Muscle of leg (tissue), 16 donors: Measurements from ENCODE around the gene CHEK2. TPM values are rescaled to one million over a fixed set of nuclear protein-coding genes. Genes with fewer than 3 reads are reported as not detected.

Source experiments
- DNase-seq: peaks from one replicate; pipeline ENCODE4 v3.0.0; 2013
- H3K27ac ChIP-seq: one replicate; pipeline ENCODE4 v1.5.1; 2013; ENCODE audit warnings: mild to moderate bottlenecking, low read length, control low read depth
- H3K27me3 ChIP-seq: one replicate; pipeline ENCODE4 v1.6.1; 2013; ENCODE audit warnings: low read length; ENCODE audit not compliant: control insufficient read depth, insufficient read depth
- H3K36me3 ChIP-seq: one replicate; pipeline ENCODE4 v1.6.1; 2013; ENCODE audit warnings: low read length; ENCODE audit not compliant: control insufficient read depth, insufficient read depth
- H3K4me1 ChIP-seq: one replicate; pipeline ENCODE4 v1.6.1; 2013; ENCODE audit warnings: low read length; ENCODE audit not compliant: control insufficient read depth, insufficient read depth
- H3K4me3 ChIP-seq: one replicate; pipeline ENCODE4 v1.5.1; 2013; ENCODE audit warnings: low read length, control low read depth
- H3K9me3 ChIP-seq: replicated peaks from 2 replicates; pipeline ENCODE4 v1.6.1; 2013; ENCODE audit warnings: low read depth, low read length; ENCODE audit not compliant: control insufficient read depth
- WGBS: methylation state at CpG from one replicate; pipeline ENCODE4 v1.1.5; 2013; ENCODE audit warnings: missing lambda C conversion rate; ENCODE audit not compliant: insufficient coverage; 5-methylcytosine and 5-hydroxymethylcytosine counted together
- long read RNA-seq, 11 donors: transcript quantifications; one replicate each; lab custom pipeline, GENCODE V29; 2026
- polyA plus RNA-seq, 8 donors: library from polyadenylated mRNA; unstranded; fragments of 120-200 nt; gene quantifications; one replicate each; pipeline versions ENCODE4 v1.2.1 to v1.2.3, GENCODE V29; 2013; ENCODE audit warnings: inconsistent platforms in 1 of 8, low replicate concordance in 1 of 8; ENCODE audit not compliant: insufficient read length in 8 of 8, insufficient read depth in 1 of 8
- total RNA-seq: library from RNA; stranded (reverse); fragments of 120-200 nt; gene quantifications from one replicate; pipeline ENCODE4 v1.2.4, GENCODE V29; 2013

Gene CHEK2
- total RNA-seq = 7.4 TPM
- polyA plus RNA-seq = 10 to 100 TPM in 2 of 8 donors, 1 to 10 TPM in 6; 6.3 to 10.9 (median 9.0) TPM
- long read RNA-seq, donor 1 = 0 reads
- long read RNA-seq, donor 2, partial matches to known transcripts = 0 of 2 reads
- long read RNA-seq, donor 2, other reads (novel, unspliced or antisense) = 0 of 2 reads
- long read RNA-seq, donor 3 = 0 reads
- long read RNA-seq, donor 4 = 0 reads
- long read RNA-seq, donor 5, partial matches to known transcripts = 19 of 54 reads
- long read RNA-seq, donor 5, other reads (novel, unspliced or antisense) = 32 of 54 reads
- long read RNA-seq, donor 6, partial matches to known transcripts = 7 of 11 reads
- long read RNA-seq, donor 6, other reads (novel, unspliced or antisense) = 0 of 11 reads
- long read RNA-seq, donor 7, partial matches to known transcripts = 11 of 12 reads
- long read RNA-seq, donor 7, other reads (novel, unspliced or antisense) = 0 of 12 reads
- long read RNA-seq, donor 8, partial matches to known transcripts = 19 of 27 reads
- long read RNA-seq, donor 8, other reads (novel, unspliced or antisense) = 5 of 27 reads
- long read RNA-seq, donor 9, partial matches to known transcripts = 13 of 14 reads
- long read RNA-seq, donor 9, other reads (novel, unspliced or antisense) = 0 of 14 reads
- long read RNA-seq, donor 10, partial matches to known transcripts = 0 of 1 reads
- long read RNA-seq, donor 10, other reads (novel, unspliced or antisense) = 0 of 1 reads
- long read RNA-seq, donor 11, partial matches to known transcripts = 0 of 2 reads
- long read RNA-seq, donor 11, other reads (novel, unspliced or antisense) = 0 of 2 reads

GRCh38 chr22:28741785-28742561, at the start of gene CHEK2, which contains the start of gene HSCB:
Gene CHEK2 (minus strand): TSS chr22:28741820. CDS start chr22:28734721, 7,099 bp downstream.
Gene HSCB (plus strand): TSS chr22:28742039. CDS start chr22:28742096, 57 bp downstream.
- peak within 1 kb of the TSS; percentile 99 for H3K27ac ChIP-seq
- peaks cover 11% of the 10 kb centered on the region for H3K4me1 ChIP-seq
- H3K27me3 ChIP-seq = no peaks in the 10 kb centered on the region
- DNase-seq = peak; percentile 100
- H3K9me3 ChIP-seq = no peaks in the 10 kb centered on the region
- H3K4me3 ChIP-seq = peak within 1 kb of the TSS; percentile 92
- peaks cover 32% of the 10 kb centered on the region for H3K36me3 ChIP-seq
- WGBS = under 1% methylated on average over 44 of the region's 54 CpGs

- Histone ChIP-seq H3K4me3 (no peak overlapping the region), H3K9me3 (no peaks in the 10 kb centered on the region), H3K27ac (no peak overlapping the region), H3K4me1 (no peaks in the 10 kb centered on the region), H3K36me3 (peaks cover 36% of the 10 kb centered on the region), H3K27me3 (no peaks in the 10 kb centered on the region)
- DNase-seq = no peak
- 95% methylated on average over 3 of the region's 5 CpGs for WGBS
These were observed 49.5 kb upstream of the CHEK2 start for GRCh38 chr22:28791124-28791523.

GRCh38 chr22:28788601-28789000, 47.0 kb upstream of the CHEK2 start:
- no peak for DNase-seq
- Histone ChIP-seq H3K4me1 (no peaks in the 10 kb centered on the region), H3K27ac (no peak overlapping the region), H3K9me3 (no peaks in the 10 kb centered on the region), H3K4me3 (no peak overlapping the region), H3K27me3 (no peaks in the 10 kb centered on the region), H3K36me3 (peaks cover 36% of the 10 kb centered on the region)
- 50% methylated on average over 1 of the region's 3 CpGs for WGBS

DNA sequence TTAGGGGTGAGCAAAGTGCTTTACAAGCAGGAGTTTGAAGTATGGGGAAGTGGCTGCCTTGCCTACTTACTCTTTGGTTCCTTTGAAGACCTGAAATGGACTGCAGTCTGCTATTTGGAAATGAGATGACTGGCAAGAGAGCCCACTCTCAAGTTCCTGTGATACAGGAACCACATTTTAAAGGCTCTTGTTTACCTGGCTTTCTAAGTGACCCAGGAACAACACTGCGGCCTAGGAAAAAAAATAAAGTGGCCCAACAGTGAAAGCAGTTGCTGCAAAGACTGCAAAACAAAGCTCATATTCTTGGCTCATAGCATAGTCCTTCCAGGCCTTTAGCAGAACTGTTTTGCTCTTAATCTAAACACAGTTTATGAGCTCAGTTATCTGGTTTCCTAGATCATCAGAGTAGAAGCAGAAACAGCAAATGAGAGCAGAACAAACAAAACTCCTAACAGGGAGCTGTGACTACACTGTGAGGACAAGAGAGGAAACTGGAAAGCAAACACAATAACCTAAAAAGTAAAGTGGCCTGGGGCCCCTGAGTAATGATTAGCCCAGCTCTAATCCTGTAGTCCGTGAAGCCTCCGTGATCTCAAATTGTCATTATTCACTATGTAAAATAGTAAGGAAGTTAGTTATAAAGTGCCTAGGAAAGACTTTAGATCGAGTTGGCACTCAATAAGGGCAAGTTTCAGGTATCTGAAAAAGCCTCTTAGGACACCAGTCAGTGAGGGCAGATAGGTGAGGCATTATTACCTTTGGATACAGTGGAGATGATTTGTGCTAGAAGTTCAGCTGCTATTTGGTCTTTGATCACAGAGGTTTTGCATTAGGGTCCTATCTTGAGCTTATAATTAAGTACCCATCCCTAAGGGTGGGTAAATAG, 42.4 kb upstream of the CHEK2 start:
- H3K9me3 ChIP-seq = no peaks in the 10 kb centered on the region
- H3K27me3 ChIP-seq = no peaks in the 10 kb centered on the region
- no peak overlapping the region for H3K27ac ChIP-seq
- 54% methylated on average over 2 of the region's 4 CpGs for WGBS
- H3K36me3 ChIP-seq = peaks cover 52% of the 10 kb centered on the region
- no peaks in the 10 kb centered on the region for H3K4me1 ChIP-seq
- H3K4me3 ChIP-seq = no peak overlapping the region
- no peak for DNase-seq

DNA sequence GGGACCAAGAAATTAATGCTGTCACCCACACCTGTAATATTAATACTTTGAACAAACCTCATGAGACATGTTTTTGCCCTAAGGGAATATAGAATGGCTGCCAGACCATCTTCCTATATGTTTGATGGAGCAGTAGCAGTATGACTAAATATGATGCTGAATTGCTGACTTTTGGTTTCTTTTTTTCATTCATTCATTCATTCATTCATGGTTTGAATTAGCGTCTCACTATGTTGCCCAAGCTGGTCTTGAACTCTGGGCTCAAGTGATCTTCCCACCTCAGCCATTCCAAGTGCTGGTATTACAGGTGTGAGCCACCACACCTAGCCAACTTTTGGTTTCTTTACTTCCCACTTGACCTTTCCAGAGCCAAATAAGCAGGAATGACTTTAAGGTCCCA, 38.7 kb upstream of the CHEK2 start:
- no peaks in the 10 kb centered on the region for H3K27me3 ChIP-seq
- no peak overlapping the region for H3K4me3 ChIP-seq
- no peak for DNase-seq
- peaks cover 46% of the 10 kb centered on the region for H3K36me3 ChIP-seq
- no peaks in the 10 kb centered on the region for H3K4me1 ChIP-seq
- H3K9me3 ChIP-seq = no peaks in the 10 kb centered on the region
- WGBS = 86% methylated on average over 1 of the region's 1 CpG
- no peak overlapping the region for H3K27ac ChIP-seq

GRCh38 chr22:28779833-28780232, 38.2 kb upstream of the CHEK2 start:
- DNase-seq = no peak
- no peaks in the 10 kb centered on the region for H3K27me3 ChIP-seq
- peaks cover 45% of the 10 kb centered on the region for H3K36me3 ChIP-seq
- WGBS = 95% methylated on average over 2 of the region's 5 CpGs
- H3K9me3 ChIP-seq = no peaks in the 10 kb centered on the region
- no peaks in the 10 kb centered on the region for H3K4me1 ChIP-seq
- H3K27ac ChIP-seq = no peak overlapping the region
- no peak overlapping the region for H3K4me3 ChIP-seq

GRCh38 chr22:28774378-28774777, 32.8 kb upstream of the CHEK2 start:
- Histone ChIP-seq H3K4me3 (no peak overlapping the region), H3K9me3 (no peaks in the 10 kb centered on the region), H3K36me3 (peaks cover 22% of the 10 kb centered on the region), H3K27ac (no peak overlapping the region), H3K4me1 (no peaks in the 10 kb centered on the region), H3K27me3 (no peaks in the 10 kb centered on the region)
- WGBS = 80% methylated on average over 1 of the region's 1 CpG
- no peak for DNase-seq

DNA sequence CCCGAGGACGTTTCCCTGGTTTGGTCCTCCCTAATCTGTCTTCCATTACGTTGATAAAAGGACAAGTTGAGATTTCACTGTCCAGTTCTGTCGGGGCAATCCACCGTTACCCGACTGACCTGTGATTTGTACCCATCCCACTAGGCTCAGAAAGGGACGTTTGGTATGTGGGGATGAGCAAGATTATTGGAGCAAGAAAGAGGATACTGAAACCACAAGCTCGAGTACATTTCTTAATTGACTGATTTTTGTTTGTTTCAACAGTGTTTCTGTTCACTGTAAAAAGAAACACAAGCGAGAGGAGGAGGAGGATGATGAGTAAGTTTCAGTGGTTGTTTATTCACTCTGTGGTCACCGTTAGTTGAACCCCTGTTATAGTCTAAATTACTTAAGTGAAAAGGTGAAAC, 31.8 kb upstream of the CHEK2 start:
- Histone ChIP-seq H3K4me3 (peak overlapping the region; percentile 83), H3K9me3 (no peaks in the 10 kb centered on the region), H3K27ac (peak overlapping the region; percentile 89), H3K36me3 (peaks cover 22% of the 10 kb centered on the region), H3K27me3 (no peaks in the 10 kb centered on the region), H3K4me1 (no peaks in the 10 kb centered on the region)
- DNase-seq = no peak
- WGBS = 0% methylated on average over 3 of the region's 10 CpGs
